ENCODE data around the gene ABHD16B.

The ABHD16B gene

DNA sequence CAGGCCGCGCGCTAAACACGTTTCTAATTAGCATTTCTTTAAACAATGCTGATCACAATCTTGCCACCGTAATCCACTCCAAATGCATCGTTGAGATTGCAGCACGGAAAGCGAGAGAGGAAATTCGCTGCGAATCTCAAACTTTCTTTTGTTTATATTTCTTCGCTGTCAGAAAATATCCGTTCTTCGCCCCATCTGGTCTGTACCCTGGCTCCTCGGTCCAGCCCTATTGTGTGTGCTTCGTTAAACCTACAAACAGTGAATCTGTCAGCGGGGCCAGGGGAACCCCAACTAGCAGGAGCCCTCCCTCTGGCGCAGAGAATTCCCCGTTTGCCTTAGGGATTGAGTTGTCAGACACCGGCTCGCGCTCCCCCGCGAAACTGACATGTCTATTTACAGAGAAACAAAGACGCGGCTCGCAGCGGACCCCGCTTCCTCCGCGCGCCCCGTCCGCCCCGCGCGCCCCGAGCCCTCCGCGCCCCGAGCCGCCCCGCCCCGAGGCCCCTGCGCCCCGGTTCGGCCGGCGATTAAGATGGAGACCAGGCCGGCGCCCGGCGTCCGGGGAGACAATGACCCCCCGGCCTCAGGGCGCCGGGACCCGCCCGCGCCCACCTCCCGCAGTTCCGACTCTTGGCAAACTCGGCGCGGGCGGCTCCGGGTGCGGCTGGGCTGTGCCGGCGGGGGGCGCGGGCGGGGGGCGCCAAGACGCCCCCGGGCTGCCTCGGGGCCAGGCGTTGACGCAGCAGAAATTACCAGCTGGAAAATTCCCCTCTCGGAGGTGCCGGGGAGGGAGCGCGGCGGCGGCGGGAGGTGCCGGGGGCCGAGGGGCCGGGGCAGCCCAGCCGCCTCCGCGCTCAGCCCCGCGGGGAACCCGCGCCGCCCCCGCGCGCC lies 31.1 kb upstream of the ABHD16B start:
- peak overlapping the region; percentile 65 for H3K4me3 ChIP-seq (replicated peaks; ENCODE audit: low read depth, low read length)
- DNase-seq (ENCODE audit: low read depth): no peak
- TF ChIP-seq, protein P1, sequence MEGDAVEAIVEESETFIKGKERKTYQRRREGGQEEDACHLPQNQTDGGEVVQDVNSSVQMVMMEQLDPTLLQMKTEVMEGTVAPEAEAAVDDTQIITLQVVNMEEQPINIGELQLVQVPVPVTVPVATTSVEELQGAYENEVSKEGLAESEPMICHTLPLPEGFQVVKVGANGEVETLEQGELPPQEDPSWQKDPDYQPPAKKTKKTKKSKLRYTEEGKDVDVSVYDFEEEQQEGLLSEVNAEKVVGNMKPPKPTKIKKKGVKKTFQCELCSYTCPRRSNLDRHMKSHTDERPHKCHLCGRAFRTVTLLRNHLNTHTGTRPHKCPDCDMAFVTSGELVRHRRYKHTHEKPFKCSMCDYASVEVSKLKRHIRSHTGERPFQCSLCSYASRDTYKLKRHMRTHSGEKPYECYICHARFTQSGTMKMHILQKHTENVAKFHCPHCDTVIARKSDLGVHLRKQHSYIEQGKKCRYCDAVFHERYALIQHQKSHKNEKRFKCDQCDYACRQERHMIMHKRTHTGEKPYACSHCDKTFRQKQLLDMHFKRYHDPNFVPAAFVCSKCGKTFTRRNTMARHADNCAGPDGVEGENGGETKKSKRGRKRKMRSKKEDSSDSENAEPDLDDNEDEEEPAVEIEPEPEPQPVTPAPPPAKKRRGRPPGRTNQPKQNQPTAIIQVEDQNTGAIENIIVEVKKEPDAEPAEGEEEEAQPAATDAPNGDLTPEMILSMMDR (IDR thresholded peaks at IDR 0.05; ENCODE audit: low read length, missing control alignments): no peak

DNA sequence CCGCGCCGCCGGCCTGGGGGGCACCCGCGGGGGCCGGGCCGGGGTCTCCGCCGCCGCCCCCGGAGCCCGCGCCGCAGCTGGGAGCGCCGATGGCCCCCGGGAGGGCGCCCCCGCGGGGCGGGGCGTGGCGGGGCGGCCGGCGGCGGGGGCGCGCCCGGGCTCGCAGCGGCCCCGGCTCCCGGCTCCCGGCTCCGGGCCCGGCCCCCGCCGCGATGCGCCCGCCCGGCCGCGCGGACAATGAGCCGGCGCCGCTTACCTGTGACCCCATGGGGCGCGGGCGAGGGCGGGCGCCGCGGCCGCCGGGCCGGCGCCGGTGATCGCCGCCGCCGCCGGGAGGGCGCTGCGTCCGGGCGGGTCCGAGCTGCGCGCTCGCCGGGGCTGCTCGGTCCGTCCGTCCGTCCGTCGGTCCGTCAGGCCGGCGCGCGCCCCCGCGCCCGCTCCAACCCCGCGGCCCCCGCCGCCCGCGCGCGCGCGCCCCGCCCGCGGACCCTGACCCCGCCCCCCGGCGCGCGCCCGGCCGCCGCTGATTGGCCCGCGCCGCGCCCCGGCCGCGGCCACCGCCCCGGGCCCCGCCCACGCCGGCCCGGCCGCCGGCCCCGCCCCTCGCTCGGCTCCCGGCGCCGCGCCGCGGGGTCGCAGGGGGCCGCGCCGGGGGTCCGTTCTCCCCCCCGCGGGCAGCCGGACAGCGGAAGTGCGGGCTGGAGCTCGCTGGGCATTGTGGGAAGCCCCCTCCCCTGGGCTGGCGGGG lies 30.3 kb upstream of the ABHD16B start, which contains the start of gene ZBTB46:
Gene ZBTB46, minus strand, starts transcription at position 424 of the 748 bp plus-strand sequence. CDS start 40,507 bp downstream, outside the sequence.
- TF ChIP-seq, protein P1 (IDR thresholded peaks at IDR 0.05; ENCODE audit: low read length, missing control alignments): no peak
- DNase-seq (ENCODE audit: low read depth): peak; percentile 47

DNA sequence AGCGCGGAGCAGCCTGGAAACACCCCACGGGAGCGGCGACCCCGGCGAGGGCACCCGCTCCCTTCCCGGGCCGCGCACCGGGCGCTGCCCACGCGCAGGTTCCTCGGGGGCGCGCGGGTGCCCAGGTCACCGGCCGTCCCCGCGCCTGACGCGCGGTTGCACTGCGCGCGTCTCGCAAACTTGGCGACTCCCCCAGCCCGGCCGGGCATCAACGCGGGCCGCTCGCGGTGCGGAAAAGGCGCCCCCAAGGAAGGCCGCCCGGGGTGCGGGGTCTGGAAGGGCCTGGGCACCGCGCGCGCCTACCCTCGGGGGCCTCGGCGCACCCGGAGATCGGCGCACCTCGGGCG lies 29.7 kb upstream of the ABHD16B start:
- peak overlapping the region; percentile 37 for H3K4me3 ChIP-seq (replicated peaks; ENCODE audit: low read depth, low read length)
- TF ChIP-seq, protein P1 (IDR thresholded peaks at IDR 0.05; ENCODE audit: low read length, missing control alignments): no peak
- DNase-seq (ENCODE audit: low read depth): no peak

More for the DNA sequence above, 30.3 kb upstream of the ABHD16B start, which contains the start of gene ZBTB46:
- peak within 1 kb of the TSS; percentile 65 for H3K4me3 ChIP-seq (replicated peaks; ENCODE audit: low read depth, low read length)

DNA sequence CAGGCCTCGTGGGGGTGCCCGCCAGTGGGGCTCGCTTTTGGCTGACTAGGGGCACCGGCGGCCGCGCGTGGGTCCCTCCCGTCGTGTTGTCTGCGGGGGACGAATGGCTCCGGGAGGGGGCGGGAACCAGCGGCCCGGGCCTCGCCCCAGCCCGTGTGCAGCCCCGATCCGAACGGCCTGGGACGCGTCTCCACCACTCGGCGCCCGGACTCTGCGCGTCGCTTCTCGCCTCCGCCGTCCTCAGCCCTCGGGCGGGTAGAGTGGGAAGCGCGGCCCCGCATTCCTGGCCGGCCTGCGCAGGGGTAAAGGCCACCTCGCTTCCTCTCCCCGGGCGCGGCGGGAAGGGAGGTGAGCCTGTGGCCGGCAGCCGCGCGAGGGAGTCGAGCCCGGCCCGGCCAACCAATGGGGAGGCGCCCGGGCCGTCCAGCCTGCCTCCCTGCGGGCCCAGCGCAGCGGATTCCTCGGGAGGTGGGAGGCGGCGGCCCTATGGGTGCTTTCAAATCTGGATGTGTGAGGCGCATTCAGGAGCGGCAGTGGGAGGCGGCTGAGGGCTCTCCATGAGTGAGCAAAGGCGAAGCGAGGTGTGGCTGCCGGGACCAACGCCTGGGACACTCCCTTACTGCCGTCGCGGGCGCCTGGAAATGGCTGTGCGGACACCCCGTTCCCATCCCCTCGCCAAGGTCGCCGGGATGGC lies 29.2 kb upstream of the ABHD16B start:
- peak overlapping the region; percentile 12 for H3K4me3 ChIP-seq (replicated peaks; ENCODE audit: low read depth, low read length)
- DNase-seq (ENCODE audit: low read depth): no peak
- TF ChIP-seq, protein P1 (IDR thresholded peaks at IDR 0.05; ENCODE audit: low read length, missing control alignments): no peak

DNA sequence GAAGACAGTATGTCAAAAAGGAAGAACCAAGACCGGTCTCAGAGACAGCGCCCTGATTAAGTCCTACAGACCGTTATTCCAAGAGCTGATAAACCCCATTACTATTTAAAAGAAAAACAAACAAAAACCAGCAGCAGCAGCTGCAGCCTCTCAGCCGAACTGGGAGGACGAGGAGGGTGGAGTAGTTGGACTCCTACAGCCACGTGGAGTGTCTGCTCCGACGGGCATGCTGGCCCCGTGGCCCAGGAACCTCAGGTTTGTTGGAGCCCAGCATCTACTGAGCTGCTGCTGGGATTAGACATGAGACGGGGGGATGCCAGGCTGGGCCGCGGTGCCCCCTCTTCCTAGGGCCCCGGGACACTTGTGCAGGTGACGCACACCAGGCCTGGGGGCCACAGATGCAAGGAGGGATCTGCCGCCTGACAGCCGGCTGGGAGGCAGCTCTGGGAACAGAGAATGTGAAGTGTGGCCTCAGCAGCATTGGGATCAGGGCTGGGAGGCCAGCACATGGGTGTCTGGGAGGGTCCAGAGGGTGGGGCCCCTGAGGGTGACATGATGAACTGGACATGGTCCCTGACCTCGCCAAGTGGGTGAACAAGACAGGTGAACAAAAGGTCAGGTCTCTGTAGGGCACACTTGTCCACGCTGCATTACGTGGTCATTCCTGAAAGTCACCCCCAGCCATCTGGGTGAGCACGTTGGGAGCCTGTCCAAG lies 27.4 kb upstream of the ABHD16B start:
- DNase-seq (ENCODE audit: low read depth): peak; percentile 44
- TF ChIP-seq, protein P1 (IDR thresholded peaks at IDR 0.05; ENCODE audit: low read length, missing control alignments): no peak
- no peak overlapping the region for H3K4me3 ChIP-seq (replicated peaks; ENCODE audit: low read depth, low read length)

DNA sequence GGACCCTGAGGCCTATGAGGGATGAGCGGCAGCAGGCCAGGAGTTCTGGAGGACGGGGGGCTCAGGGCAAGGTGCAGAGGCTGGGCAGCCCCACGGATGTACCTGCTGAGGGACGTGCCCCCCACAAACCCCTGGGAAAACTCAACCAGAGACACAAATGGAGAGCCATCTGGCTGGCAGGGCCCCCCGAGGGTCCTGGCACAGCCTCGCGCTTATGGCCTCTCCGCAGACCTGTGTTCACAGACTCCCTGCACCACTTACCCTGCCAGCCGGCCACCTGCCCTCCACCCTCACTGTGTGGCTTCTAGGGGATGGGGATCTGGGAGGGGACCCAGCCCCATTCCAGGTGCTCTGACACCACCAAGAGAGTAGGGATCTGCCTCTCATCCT lies 26.8 kb upstream of the ABHD16B start:
- H3K4me3 ChIP-seq (replicated peaks; ENCODE audit: low read depth, low read length): no peak overlapping the region
- TF ChIP-seq, protein P1 (IDR thresholded peaks at IDR 0.05; ENCODE audit: low read length, missing control alignments): no peak
- DNase-seq (ENCODE audit: low read depth): no peak

Measured in fibroblast of pulmonary artery (primary cell).